GM11168 (cell line): ENCODE data around the gene C2CD4C.
"Not testable (repeated sequence)": the region's sequence is repeated elsewhere in the genome, so short reads cannot be mapped to it uniquely, and the experiment has no call there.

Experiments used
- in situ Hi-C: fragments of 300-500 bp; cut with MboI; formaldehyde crosslinking; loops from one replicate; pipeline ENCODE4 v1.12.0; 2022; ENCODE audit warnings: low sequenced_read_pairs; ENCODE audit not compliant: unreplicated experiment

Gene C2CD4C

GRCh38 chr19:386189-386588 is 22.8 kb downstream of the C2CD4C start:
- in situ Hi-C loops = not testable (repeated sequence)

GRCh38 chr19:384799-385169 is 24.2 kb downstream of the C2CD4C start:
- in situ Hi-C loops = no loop called here

GRCh38 chr19:383922-384798 is 24.8 kb downstream of the C2CD4C start:
- in situ Hi-C loops = no loop called here

GRCh38 chr19:383040-383439 is 25.9 kb downstream of the C2CD4C start:
- in situ Hi-C loops = no loop called here

- in situ Hi-C loops = not testable (repeated sequence)
These were observed 26.4 kb downstream of the C2CD4C start for GRCh38 chr19:382578-382977.

GRCh38 chr19:381901-382300 is 27.0 kb downstream of the C2CD4C start:
- in situ Hi-C loops = not testable (repeated sequence)

GRCh38 chr19:380618-381219 is 28.2 kb downstream of the C2CD4C start:
- in situ Hi-C loops = not testable (repeated sequence)

GRCh38 chr19:379796-380195 is 29.2 kb downstream of the C2CD4C start:
- in situ Hi-C loops = no loop called here

- in situ Hi-C loops = no loop called here
These were observed 30.2 kb downstream of the C2CD4C start for GRCh38 chr19:378706-379105.

- in situ Hi-C loops = no loop called here
These were observed 31.0 kb downstream of the C2CD4C start for GRCh38 chr19:377801-378581.

- in situ Hi-C loops = no loop called here
These were observed 32.9 kb downstream of the C2CD4C start for GRCh38 chr19:376111-376470.

- in situ Hi-C loops = no loop called here
These were observed 33.4 kb downstream of the C2CD4C start for GRCh38 chr19:375395-376110.

GRCh38 chr19:374886-375235 is 34.1 kb downstream of the C2CD4C start:
- in situ Hi-C loops = no loop called here

- in situ Hi-C loops = no loop called here
These were observed 34.6 kb downstream of the C2CD4C start for GRCh38 chr19:374183-374885.

GRCh38 chr19:373391-374182 is 35.4 kb downstream of the C2CD4C start:
- in situ Hi-C loops = no loop called here

GRCh38 chr19:372306-372890 is 36.5 kb downstream of the C2CD4C start:
- in situ Hi-C loops = no loop called here

- in situ Hi-C loops = no loop called here
These were observed 37.3 kb downstream of the C2CD4C start for GRCh38 chr19:371501-372168.

- in situ Hi-C loops = no loop called here
These were observed 38.2 kb downstream of the C2CD4C start for GRCh38 chr19:370641-371330.
